Measurements from ENCODE around the gene PPP1R14D.

The PPP1R14D gene

GRCh38 chr15:40776537-40777141 is 51.9 kb downstream of the PPP1R14D start:
- no peak for DNase-seq

DNA sequence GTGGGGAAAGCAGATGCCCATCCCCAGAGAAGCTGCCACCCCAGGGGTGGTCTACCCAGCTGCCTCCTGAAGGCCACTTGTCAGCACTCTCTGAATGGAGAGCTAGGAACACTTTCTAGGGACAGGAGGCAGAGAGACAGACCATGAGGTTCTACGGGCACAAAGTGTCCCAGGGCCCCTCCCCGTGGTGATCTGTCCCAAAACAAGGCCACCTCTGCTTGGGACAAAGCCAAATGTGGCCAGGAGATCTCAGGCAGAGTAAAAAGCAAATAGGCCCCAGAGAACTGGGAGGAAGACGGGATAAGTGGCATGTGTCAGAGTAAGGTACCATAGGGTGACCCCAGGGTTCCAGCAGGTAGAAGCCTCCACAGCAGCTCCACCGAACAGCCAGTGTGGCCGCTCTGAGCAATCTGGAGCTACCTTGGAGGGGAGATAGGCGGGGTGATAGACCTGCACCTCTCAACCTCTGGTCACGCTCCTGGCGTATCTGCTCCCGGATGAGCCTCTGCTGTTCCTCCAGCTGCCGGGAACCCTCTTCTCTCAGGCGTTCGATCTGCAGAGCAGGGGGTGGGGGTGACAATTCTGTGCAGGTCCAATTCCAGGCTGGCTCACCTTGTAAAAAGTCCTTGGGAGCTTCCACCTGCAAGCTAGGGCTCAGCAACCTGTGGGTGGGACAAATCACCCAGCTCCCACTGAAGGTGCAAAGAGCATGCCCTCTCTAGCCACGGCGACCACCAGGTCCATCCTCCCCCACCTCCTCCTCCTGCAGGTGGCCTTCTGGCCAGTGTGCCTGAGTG is 52.6 kb downstream of the PPP1R14D start:
- no peak for DNase-seq

GRCh38 chr15:40775007-40775406 is 53.5 kb downstream of the PPP1R14D start:
- no peak for DNase-seq

GRCh38 chr15:40773902-40774301 is 54.6 kb downstream of the PPP1R14D start:
- DNase-seq, result no peak

DNA sequence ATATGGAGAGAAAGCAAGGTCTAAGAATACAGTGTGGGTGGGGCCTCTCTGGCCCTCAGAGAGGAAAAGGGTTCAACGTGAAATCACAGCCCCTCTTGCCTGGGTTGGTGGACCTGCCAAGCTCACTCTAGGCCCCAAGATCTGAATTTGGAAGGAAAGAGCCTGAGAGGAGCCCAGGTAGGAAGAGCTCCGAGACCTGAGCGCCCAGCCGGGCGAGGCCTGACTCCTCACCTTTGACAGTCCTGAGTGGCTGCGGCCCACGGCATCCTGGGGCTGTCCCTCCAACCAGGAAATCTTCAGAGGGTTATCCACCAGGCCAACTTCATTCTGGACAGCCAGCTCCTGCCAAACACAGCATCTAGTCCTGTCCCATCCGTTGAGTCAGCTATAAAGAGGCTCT is 55.0 kb downstream of the PPP1R14D start:
- DNase-seq, result no peak

DNA sequence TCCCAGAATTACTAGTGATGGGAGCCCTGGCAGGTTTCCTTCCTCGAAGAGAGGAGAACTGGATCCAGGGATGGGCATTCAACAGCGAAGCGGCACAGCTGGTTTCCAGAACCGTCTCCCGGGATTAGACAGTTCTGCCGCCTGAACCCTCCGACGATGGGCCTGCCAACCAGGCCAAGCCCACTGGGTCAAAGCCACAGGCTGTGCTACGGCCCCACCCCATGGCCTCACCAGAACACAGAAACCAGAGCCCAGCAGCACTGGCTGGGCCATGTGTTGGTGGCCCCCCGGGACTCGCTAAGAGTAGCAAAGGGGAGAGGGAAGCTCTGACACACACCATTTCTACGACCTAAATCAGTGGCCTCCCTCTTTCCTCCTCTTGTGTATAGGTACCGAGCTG is 56.5 kb downstream of the PPP1R14D start:
- DNase-seq, result no peak

DNA sequence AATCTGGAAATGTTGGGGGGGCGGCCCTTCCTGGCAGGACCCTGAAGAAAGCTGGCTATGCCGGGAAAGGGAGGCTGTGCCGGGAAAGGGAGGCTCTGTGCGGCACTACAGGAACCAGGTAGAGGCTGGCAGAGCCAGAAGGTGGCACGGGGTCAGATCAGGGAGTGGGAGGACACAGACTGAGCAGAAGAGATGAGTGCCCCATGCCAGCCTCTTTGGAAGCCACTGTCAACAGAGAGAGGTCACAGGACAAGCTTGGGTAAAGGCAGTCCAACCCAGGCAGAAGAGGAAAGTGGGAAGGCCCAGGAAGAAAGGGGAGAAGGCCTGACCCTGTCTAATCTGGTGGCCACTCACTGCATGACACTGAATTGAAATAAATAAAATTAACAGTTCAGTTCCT is 57.3 kb downstream of the PPP1R14D start:
- DNase-seq, result no peak

- DNase-seq, result peak; percentile 38
These were observed 58.3 kb downstream of the PPP1R14D start for GRCh38 chr15:40770147-40770721.

DNA sequence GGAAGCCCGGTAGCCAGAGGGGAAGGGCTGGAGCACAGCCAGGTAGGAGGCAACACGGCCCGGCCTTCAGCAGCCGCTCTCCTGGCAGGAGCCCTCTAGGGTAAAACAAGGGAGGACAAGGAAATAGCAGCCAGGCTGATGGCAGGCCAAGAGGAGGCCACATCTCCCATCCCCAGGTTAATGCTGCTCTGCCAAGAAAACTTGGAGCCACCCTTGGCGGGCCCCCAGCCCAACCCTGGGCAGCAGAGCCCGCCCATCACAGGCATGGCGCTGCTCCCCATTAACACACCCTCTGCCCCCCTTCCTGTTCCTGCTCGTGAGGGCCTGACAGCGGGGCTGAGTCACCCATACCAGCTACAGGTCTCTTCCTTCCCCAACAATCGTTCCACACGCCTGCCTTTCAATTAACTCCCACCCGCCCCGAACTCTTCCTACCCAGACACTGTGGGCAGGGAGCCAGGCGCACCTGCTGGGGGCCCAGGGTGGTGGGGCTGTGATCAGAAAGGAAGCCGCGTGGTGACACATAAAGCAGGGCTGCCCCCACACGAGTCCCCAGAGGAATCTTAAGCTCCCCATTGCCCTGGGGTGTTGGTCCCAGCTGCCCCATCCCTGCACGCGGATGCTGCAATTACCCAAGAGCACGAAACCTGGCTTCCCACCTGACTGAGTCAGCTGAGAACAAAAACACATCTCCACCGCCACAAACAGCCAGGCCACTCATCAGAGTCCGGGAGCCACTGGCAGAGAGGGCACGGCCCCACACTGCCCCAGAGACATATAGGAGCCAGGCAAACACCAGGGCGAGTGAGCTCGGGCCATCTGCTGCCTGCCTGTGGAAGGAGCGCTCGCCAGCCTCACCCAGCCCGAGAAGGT is 59.0 kb downstream of the PPP1R14D start, which contains the start of gene C15orf62:
TSS of gene C15orf62 (plus strand) at position 707 of the 873 bp plus-strand sequence. CDS start 516 bp downstream, outside the sequence.
- DNase-seq, result peak; percentile 38

DNA sequence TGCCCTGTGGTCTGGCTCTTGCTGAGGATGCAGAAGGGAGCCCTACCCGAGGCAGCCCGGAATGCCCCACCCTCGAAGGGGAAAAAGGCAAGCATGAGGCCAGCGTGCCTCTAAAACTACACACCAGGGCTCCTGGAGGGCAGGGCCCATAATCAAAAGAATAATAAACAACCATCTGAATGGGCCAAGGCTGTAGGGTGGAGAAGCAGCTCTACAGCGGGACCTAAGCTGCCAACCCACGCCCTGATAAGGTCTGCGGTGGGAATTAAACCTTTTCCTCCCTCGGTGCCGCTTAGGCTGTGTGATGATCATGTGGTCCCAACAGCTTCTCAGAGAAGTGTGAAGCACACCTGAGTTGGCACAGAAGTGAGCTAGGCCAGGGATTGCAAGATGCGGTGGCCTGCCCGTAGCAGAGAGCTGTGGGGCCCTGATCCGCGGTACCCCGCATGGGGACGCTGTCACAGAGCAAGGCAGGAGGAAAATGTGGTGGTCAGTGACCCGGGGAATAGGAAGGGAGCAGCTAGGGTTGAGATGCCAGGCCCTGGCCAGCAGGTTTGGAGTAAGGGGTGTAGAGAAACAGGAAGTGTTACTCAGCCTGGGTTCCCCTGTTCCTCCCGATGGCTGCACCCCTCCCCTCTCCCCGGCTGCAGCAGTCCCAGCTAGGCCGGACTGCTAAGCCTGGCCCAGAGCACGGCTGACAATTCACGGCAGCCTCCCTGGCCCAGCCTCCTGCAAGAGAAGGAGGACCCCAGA is 59.8 kb downstream of the PPP1R14D start:
- DNase-seq, result no peak

DNA sequence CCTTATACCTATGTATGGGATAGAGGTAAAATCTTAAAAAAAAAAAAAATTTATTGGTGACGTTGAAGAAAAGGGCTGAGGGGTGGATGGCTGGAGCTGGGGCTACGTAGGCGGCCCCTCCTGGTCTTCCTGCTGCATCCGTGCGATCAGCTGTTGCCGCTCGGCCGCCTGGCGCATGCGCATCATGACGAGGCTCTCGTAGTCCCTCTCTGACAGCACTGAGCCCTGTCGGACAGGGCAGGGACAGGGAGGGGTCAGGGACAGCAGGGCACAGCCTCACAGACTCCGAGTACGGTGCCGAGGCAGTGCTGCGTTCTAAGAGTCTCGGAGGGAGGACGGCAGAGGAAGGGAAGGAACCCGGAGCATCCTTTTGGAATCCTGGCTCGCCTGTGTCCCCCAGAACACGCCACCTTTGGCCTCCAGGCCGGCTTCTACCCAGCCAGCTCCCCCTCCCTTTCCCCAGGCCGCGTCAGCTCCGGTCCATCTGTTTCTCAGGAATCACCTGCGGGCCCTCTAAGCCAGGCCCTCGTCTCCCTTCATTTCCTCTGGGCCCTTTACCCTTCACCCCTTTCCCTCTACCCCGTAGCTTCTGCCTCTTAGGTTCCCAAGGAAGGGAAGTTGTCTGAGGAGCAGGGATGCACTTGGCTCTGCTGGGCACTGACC is 60.5 kb downstream of the PPP1R14D start:
- no peak for DNase-seq

GRCh38 chr15:40766906-40767837 is 61.3 kb downstream of the PPP1R14D start:
- peak; percentile 7 for DNase-seq

DNA sequence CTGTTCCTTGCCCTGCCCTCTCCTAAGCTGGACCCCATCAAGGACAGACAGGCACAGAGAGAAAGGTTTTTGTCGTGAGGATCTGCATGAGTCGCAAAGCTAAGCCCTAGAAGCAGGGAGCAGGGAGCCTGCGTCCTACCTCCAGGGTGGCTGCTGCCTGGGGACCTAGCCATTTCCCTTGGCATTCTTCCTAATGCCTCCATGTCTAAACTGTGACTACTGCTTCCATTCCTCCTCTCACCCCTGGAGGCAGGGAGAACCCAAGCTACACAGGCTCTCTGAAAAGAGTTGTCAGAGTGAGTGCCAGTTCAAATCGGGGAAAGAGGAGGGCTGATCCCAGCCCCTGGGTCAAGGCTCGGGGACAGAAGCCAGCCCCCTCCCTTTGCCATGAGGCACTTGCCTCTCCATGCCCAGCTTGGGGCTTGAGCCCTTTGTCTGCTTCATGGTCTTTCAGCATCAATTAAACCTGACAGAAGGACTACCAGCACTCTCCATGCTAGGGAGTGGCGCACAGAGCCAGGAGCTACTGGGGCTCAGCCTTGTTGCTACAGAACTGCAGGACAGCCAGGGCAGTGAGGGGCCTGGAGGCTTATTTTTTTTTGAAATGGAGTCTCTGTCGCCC is 62.2 kb downstream of the PPP1R14D start:
- DNase-seq, result no peak

Data from NCI-H510A treated with DMSO at 0.1 percent for 48 hours (cell line).